Hypothalamus (tissue), 51 donors: ENCODE data around the gene HRH2.

Experiments
- DNase-seq, 51 donors: peaks; one replicate each; lab custom pipeline; 2025; lab: John Stamatoyannopoulos, UW

The HRH2 gene

GRCh38 chr5:175674731-175675346 is 17.0 kb downstream of the HRH2 start:
- DNase-seq: no peak

- no peak for DNase-seq
Observed at GRCh38 chr5:175675873-175676272, 18.0 kb downstream of the HRH2 start.

GRCh38 chr5:175677571-175677970 is 19.7 kb downstream of the HRH2 start:
- DNase-seq: no peak

- no peak for DNase-seq
Observed at GRCh38 chr5:175678074-175678473, 20.2 kb downstream of the HRH2 start.

- DNase-seq: no peak
Observed at GRCh38 chr5:175679411-175679810, 21.5 kb downstream of the HRH2 start.

GRCh38 chr5:175680020-175680419 is 22.1 kb downstream of the HRH2 start:
- no peak for DNase-seq

- DNase-seq: no peak
Observed at GRCh38 chr5:175680463-175680862, 22.6 kb downstream of the HRH2 start.

GRCh38 chr5:175681045-175681967 is 23.4 kb downstream of the HRH2 start:
- peak in 1 of 51 donors; percentile 50 for DNase-seq

GRCh38 chr5:175681968-175682340 is 24.1 kb downstream of the HRH2 start:
- no peak for DNase-seq

- DNase-seq: no peak
Observed at GRCh38 chr5:175682664-175683063, 24.8 kb downstream of the HRH2 start.

GRCh38 chr5:175683231-175683630 is 25.4 kb downstream of the HRH2 start:
- DNase-seq: no peak

- no peak for DNase-seq
Observed at GRCh38 chr5:175683921-175684320, 26.1 kb downstream of the HRH2 start.

GRCh38 chr5:175684931-175685330 is 27.1 kb downstream of the HRH2 start:
- no peak for DNase-seq

GRCh38 chr5:175685701-175686350 is 28.0 kb downstream of the HRH2 start:
- no peak for DNase-seq

- no peak for DNase-seq
Observed at GRCh38 chr5:175686396-175686795, 28.5 kb downstream of the HRH2 start.

GRCh38 chr5:175686826-175687225 is 29.0 kb downstream of the HRH2 start:
- DNase-seq: no peak

- DNase-seq: no peak
Observed at GRCh38 chr5:175687231-175687701, 29.4 kb downstream of the HRH2 start.

- no peak for DNase-seq
Observed at GRCh38 chr5:175688352-175689146, 30.7 kb downstream of the HRH2 start.

- DNase-seq: peak in 4 of 51 donors; percentile 9 to 60 (median 26)
Observed at GRCh38 chr5:175689147-175689991, 31.5 kb downstream of the HRH2 start.

GRCh38 chr5:175690025-175690424 is 32.2 kb downstream of the HRH2 start:
- DNase-seq: no peak
